GM18505 (cell line): ENCODE measurements around the gene CFI.
A peak's percentile ranks its signal among the peaks of the same experiment; 100 is the strongest.

Experiments
- ATAC-seq: cut with Tn5 transposase; IDR thresholded peaks from one replicate; pipeline ENCODE4 v1.9.1; 2021; ENCODE audit not compliant: unreplicated experiment
- POLR2A ChIP-seq: IDR thresholded peaks from 4 replicates; pipeline ENCODE4 v1.6.1; 2011; ENCODE audit warnings: borderline replicate concordance; ENCODE audit not compliant: insufficient read depth, insufficient read length; ENCODE audit errors: extremely low read depth

Gene CFI

GRCh38 chr4:109801895-109802319 lies at the start of gene CFI:
Gene CFI (minus strand): TSS chr4:109801999. CDS start chr4:109801971, 28 bp downstream.
- TF ChIP-seq POLR2A, result no peak
- ATAC-seq, result no peak

DNA sequence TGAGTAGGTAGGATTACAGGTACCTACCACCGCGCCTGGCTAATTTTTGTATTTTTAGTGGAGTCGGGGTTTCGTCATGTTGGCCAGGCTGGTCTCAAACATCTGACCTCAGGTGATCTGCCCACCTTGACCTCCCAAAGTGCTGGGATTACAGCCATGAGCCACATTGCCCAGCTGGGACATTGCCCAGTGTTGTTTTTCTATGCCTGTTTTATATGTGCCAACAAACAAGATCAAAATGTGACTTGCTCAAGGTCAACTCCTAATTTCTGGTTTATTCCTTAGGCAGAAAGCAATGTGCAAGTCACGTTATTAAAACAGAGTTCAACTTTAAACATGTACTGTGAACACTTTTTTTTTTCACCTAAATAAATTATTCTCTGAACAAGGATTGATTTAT lies 48.8 kb upstream of the CFI start:
- no peak for ATAC-seq
- TF ChIP-seq POLR2A, result no peak

GRCh38 chr4:109848501-109848900 lies 46.7 kb upstream of the CFI start:
- ATAC-seq, result no peak
- TF ChIP-seq POLR2A, result no peak

GRCh38 chr4:109847896-109848442 lies 46.2 kb upstream of the CFI start, which contains the start of gene LRIT3:
Gene LRIT3 (plus strand): TSS chr4:109848107. CDS start chr4:109848202, 95 bp downstream.
- ATAC-seq, result no peak
- TF ChIP-seq POLR2A, result no peak

DNA sequence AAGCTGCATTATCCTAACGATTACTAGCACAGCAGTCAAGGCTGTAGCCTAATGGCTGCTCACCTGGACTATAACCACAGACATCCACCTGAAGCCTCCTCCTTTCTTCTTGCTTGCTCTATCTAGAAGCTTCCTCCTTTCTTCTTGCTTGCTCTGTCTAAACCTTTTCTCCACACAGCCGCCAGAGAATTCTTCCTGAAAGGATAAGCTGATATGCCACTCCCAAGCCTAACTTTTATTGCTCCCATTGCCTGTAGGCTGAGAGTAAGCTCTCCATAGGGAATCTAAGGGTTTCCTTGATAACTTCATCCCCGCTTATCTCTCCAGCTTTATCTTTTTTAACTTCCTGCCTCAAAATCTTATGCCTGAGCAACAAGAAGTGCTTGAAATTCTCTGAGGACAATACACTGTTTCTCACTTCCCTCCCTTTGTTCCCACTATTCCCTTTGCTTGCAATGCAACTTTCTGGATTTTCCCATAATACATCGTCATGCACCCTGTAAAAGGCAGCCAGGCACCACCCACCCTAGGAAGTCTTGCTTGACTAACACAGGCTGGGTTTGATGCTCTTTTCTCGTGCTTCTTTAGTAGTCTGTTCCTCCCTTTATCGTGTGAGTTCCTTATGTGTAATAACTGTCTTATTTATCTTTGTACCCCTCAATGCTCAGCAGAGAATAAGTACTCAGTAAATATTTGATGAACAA lies 44.7 kb upstream of the CFI start:
- ATAC-seq, result no peak
- TF ChIP-seq POLR2A, result no peak

DNA sequence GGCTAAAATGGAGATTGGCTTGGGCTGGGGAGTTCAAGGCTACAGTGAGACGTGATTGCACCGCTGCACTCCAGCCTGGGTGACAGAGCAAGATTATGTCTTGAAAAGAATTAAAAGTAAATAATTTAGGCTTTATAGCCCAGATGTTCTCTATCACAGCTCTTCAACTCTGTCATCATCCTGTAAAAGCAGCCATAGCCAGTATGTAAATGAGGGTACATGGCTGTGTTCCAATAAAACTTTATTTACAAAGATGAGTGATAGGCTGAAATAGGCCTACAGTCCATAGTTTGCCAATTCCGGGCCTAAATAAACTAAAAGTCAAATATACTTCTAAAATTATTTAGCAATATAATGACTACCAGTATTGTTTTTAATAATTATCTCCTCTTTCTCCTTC lies 35.2 kb upstream of the CFI start:
- no peak for TF ChIP-seq POLR2A
- no peak for ATAC-seq

DNA sequence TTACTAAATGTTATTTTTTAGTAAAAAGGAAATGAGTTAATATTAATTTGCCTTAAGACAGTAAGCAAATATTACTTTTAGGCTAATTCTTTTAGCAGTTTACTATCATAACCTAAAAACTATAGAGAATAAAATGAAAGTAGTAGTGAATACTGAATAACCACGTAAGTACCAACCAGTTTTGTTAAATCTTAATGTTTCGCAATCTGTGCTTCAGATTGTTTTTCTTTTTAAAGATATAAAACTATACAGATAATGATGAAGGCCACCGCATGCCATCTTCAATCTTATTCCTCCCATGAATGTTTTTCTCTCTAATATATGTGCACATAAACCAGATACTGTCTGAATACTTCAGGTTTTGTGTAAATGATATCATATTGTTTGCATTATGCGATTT lies 32.0 kb upstream of the CFI start:
- no peak for TF ChIP-seq POLR2A
- ATAC-seq, result no peak

DNA sequence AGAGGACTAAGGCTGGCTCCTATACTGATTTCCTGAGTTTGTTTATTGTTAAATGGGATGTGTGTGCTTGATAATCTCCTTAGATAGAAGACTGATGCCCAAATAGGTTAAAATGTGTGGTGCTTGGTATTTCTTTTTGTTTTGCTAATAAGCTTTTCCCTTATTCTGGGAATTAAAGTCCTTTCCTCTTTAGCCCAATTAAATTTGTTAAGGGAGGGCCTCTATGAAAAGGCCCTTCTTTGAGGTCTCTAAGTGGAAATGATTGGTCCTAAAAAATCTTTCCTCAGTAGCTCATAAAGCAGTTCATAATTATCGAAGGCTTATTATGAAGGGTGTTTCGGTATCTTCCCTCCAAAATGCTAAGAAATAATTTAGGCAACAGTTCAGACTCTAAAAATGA lies 25.9 kb upstream of the CFI start, which contains the start of gene RRH:
Gene RRH, plus strand, starts transcription at position 301 of the 400 bp plus-strand sequence. Its CDS starts 56 bp downstream, at position 357.
- no peak for ATAC-seq
- no peak for TF ChIP-seq POLR2A

GRCh38 chr4:109826719-109827118 lies 24.9 kb upstream of the CFI start:
- TF ChIP-seq POLR2A, result no peak
- no peak for ATAC-seq

DNA sequence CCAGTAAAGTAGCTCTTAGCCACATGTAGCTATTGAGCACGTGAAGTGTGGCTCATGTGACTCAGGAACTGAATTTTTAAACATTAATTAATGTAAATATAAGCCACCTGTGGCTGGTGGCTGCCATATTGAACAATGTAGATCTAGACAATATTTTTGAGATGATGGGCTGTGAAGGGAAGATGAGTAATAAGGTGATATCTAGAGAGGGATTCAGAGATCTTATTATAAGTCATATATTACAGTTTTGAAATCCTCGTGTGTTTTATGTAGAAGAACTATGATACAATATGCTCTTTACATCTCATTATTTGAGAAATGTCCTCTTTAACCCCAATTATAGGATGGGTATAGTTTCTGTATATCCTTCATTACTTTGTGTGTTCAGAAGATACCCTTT lies 19.4 kb upstream of the CFI start:
- no peak for TF ChIP-seq POLR2A
- no peak for ATAC-seq

GRCh38 chr4:109820563-109820962 lies 18.8 kb upstream of the CFI start:
- ATAC-seq, result no peak
- no peak for TF ChIP-seq POLR2A

DNA sequence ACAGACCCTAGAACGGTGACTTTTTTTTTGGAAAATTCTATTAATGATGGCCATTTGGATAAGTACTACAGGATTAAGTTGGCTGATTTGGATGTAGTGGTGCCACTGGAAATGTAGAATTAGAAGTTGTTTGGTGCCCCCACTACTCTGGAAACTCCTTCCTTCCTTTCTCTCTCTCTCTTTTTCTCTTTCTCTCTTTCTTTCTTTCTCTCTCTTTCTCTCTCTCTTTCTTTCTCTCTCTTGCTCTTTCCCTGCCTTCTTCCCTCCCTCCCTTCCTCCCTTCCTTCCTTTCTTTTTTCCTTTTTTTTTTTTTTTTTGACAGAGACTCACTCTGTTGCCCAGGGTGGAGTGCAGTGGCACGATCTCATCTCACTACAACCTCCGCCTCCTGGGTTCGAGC lies 16.5 kb upstream of the CFI start:
- no peak for TF ChIP-seq POLR2A
- ATAC-seq, result no peak

DNA sequence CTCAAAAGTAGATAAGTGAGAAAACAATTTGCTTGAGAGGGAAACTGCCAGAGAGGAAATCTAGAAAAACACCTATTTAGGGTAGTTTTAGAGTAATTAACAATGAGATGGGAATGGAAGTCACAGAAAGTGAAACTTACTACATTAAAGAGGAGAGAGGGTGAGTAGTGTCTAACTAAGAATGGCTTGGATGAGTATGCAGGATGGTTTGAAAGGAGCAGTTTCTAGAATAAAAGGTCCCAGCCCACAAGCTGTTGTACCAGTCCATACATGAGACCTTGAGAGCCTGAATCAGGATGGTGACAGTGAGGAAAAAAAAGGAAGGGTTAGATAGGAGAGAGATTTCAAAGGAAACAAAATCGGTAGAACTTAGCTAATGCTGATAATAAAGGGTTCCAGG lies 15.1 kb upstream of the CFI start:
- no peak for ATAC-seq
- TF ChIP-seq POLR2A, result no peak

DNA sequence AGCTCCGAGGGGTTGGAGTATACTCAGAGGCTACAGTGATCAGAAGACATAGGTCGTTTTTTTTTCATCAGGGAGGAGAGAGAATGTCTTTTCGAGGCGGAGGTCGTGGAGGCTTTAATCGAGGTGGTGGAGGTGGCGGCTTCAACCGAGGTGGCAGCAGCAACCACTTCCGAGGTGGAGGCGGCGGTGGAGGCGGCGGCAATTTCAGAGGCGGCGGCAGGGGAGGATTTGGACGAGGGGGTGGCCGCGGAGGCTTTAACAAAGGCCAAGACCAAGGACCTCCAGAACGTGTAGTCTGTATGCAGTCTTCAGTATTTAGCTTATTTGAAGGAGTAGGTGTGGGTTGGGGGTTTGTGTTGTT lies 14.3 kb upstream of the CFI start:
- ATAC-seq, result no peak
- no peak for TF ChIP-seq POLR2A

GRCh38 chr4:109815151-109816081 lies 13.6 kb upstream of the CFI start, which contains the start of gene GAR1:
Gene GAR1 (plus strand): TSS chr4:109815762. CDS start chr4:109816165, 403 bp downstream.
- TF ChIP-seq POLR2A, result peak; percentile 65
- ATAC-seq, result peak; percentile 98
